Dermis blood vessel endothelial cell (primary cell): ENCODE data around the gene PRCD. TPM values are rescaled to one million over a fixed set of nuclear protein-coding genes. Genes with fewer than 3 reads are reported as not detected.

Experiments
- total RNA-seq: library from RNA; depleted of rRNA; stranded (reverse); fragments of >200 nt; gene quantifications from 2 replicates; pipeline ENCODE4 v1.2.3, GENCODE V29; 2014

The PRCD gene
- total RNA-seq, 1 donor from 2014 or later = 0.68 TPM

Other genes starting within 250 kb of the PRCD start
- gene QRICH2, start 231.8 kb upstream of the PRCD start, total RNA-seq = 8.5 and 13.8 TPM in 2 replicates
- 128 and 131 TPM in 2 replicates for gene PRPSAP1, start 186.1 kb upstream of the PRCD start, total RNA-seq
- 259 and 272 TPM in 2 replicates for gene SPHK1, start 155.4 kb upstream of the PRCD start, total RNA-seq
- gene UBE2O, start 86.9 kb upstream of the PRCD start, total RNA-seq = 20.9 and 27.8 TPM in 2 replicates
- gene AANAT, start 72.4 kb upstream of the PRCD start, total RNA-seq = not detected in 2 replicates
- 34.5 and 35.5 TPM in 2 replicates for gene RHBDF2, start 38.6 kb upstream of the PRCD start, total RNA-seq
- 1.6 and 4.4 TPM in 2 replicates for gene CYGB, start 2.3 kb upstream of the PRCD start, total RNA-seq
- 0.28 and 0.51 TPM in 2 replicates for gene ST6GALNAC2, start 45.8 kb downstream of the PRCD start, total RNA-seq
- gene ST6GALNAC1, start 103.7 kb downstream of the PRCD start, total RNA-seq = not detected in 2 replicates
- 131 and 250 TPM in 2 replicates for gene MXRA7, start 170.9 kb downstream of the PRCD start, total RNA-seq
- gene JMJD6, start 186.6 kb downstream of the PRCD start, total RNA-seq = 20.8 and 23.1 TPM in 2 replicates
- 23.1 and 31.3 TPM in 2 replicates for gene METTL23, start 186.8 kb downstream of the PRCD start, total RNA-seq
- 146 and 355 TPM in 2 replicates for gene SRSF2, start 197.3 kb downstream of the PRCD start, total RNA-seq
- gene MFSD11, start 198.1 kb downstream of the PRCD start, total RNA-seq = 29.5 and 37.8 TPM in 2 replicates